Measurements from ENCODE around the gene MSI2. TPM values are rescaled to one million over a fixed set of nuclear protein-coding genes. Genes with fewer than 3 reads are reported as not detected.
"Not testable (repeated sequence)": the region's sequence is repeated elsewhere in the genome, so short reads cannot be mapped to it uniquely, and the experiment has no call there.

Gene MSI2
- total RNA-seq, 2 experiments from 2014 or later, result 113 to 114 TPM

GRCh38 chr17:57612202-57613071 lies 356.1 kb downstream of the MSI2 start:
- Mint-ChIP-seq H3K9me3 (no peaks in the 10 kb centered on the region), H3K4me1 (peaks cover 25% of the 10 kb centered on the region), H3K27me3 (no peaks in the 10 kb centered on the region), H3K4me3 (no peak overlapping the region), H3K36me3 (peaks cover 26% of the 10 kb centered on the region), H3K27ac (peak overlapping the region; percentile 74)
- DNase-seq (no peak), ATAC-seq (ENCODE audit: low read depth) (peak; percentile 66)
- POLR2A ChIA-PET, result interaction anchor here (1.3 to 2.1 kb wide), 2 partner anchors 9 to 12 kb away, joined by 3 to 9 read pairs; no protein-coding TSS in a partner anchor

- H3K4me3 Mint-ChIP-seq, result no peak overlapping the region
- H3K9me3 Mint-ChIP-seq, result no peaks in the 10 kb centered on the region
- ATAC-seq (ENCODE audit: low read depth) (no peak), DNase-seq (no peak)
- H3K27me3 Mint-ChIP-seq, result no peaks in the 10 kb centered on the region
- POLR2A ChIA-PET, result interaction anchor here (1.1 kb wide), 1 partner anchor 17 kb away, joined by 3 read pairs; no protein-coding TSS in a partner anchor
- H3K4me1 Mint-ChIP-seq, result peaks cover 14% of the 10 kb centered on the region
- H3K27ac Mint-ChIP-seq, result no peak overlapping the region
- H3K36me3 Mint-ChIP-seq, result peaks cover 35% of the 10 kb centered on the region
These were observed 358.4 kb downstream of the MSI2 start for GRCh38 chr17:57614742-57615141.

GRCh38 chr17:57615836-57616757 lies 359.8 kb downstream of the MSI2 start:
- POLR2A ChIA-PET, result no interaction called here
- peaks cover 38% of the 10 kb centered on the region for H3K36me3 Mint-ChIP-seq

GRCh38 chr17:57617218-57617617 lies 360.9 kb downstream of the MSI2 start:
- POLR2A ChIA-PET, result no interaction called here
- ATAC-seq (ENCODE audit: low read depth) (no peak), DNase-seq (no peak)
- Mint-ChIP-seq H3K4me1 (peaks cover 14% of the 10 kb centered on the region), H3K9me3 (no peaks in the 10 kb centered on the region), H3K36me3 (peaks cover 38% of the 10 kb centered on the region), H3K27ac (no peak overlapping the region), H3K4me3 (no peak overlapping the region), H3K27me3 (no peaks in the 10 kb centered on the region)

More at GRCh38 chr17:57615836-57616757, 359.8 kb downstream of the MSI2 start:
- H3K27ac Mint-ChIP-seq, result no peak overlapping the region
- H3K4me1 Mint-ChIP-seq, result peaks cover 14% of the 10 kb centered on the region
- ATAC-seq (ENCODE audit: low read depth) (no peak), DNase-seq (no peak)
- H3K27me3 Mint-ChIP-seq, result no peaks in the 10 kb centered on the region
- no peak overlapping the region for H3K4me3 Mint-ChIP-seq
- H3K9me3 Mint-ChIP-seq, result no peaks in the 10 kb centered on the region

GRCh38 chr17:57619061-57619937 lies 363.0 kb downstream of the MSI2 start:
- Mint-ChIP-seq H3K36me3 (peaks cover 35% of the 10 kb centered on the region), H3K9me3 (no peaks in the 10 kb centered on the region), H3K4me1 (peaks cover 16% of the 10 kb centered on the region), H3K27me3 (no peaks in the 10 kb centered on the region), H3K4me3 (no peak overlapping the region), H3K27ac (peak overlapping the region; percentile 40)
- ATAC-seq (ENCODE audit: low read depth) (no peak), DNase-seq (no peak)
- POLR2A ChIA-PET, result no interaction called here

- Mint-ChIP-seq H3K4me3 (no peak overlapping the region), H3K27ac (no peak overlapping the region), H3K36me3 (peaks cover 29% of the 10 kb centered on the region), H3K9me3 (no peaks in the 10 kb centered on the region), H3K27me3 (no peaks in the 10 kb centered on the region), H3K4me1 (peaks cover 20% of the 10 kb centered on the region)
- DNase-seq, result no peak
- POLR2A ChIA-PET, result no interaction called here
- no peak for ATAC-seq (ENCODE audit: low read depth)
These were observed 364.3 kb downstream of the MSI2 start for GRCh38 chr17:57620576-57620975.

GRCh38 chr17:57621791-57622190 lies 365.5 kb downstream of the MSI2 start:
- H3K27me3 Mint-ChIP-seq; DNase-seq; ATAC-seq (ENCODE audit: low read depth); H3K4me3 Mint-ChIP-seq; H3K9me3 Mint-ChIP-seq; H3K27ac Mint-ChIP-seq; POLR2A ChIA-PET: not testable (repeated sequence)
- Mint-ChIP-seq H3K36me3 (peaks cover 20% of the 10 kb centered on the region), H3K4me1 (peaks cover 20% of the 10 kb centered on the region)

GRCh38 chr17:57622306-57622682 lies 366.0 kb downstream of the MSI2 start:
- Mint-ChIP-seq H3K27ac (no peak overlapping the region), H3K4me1 (peaks cover 20% of the 10 kb centered on the region), H3K9me3 (no peaks in the 10 kb centered on the region), H3K36me3 (peaks cover 18% of the 10 kb centered on the region), H3K27me3 (no peaks in the 10 kb centered on the region), H3K4me3 (no peak overlapping the region)
- ATAC-seq (ENCODE audit: low read depth) (no peak), DNase-seq (no peak)
- POLR2A ChIA-PET, result no interaction called here

GRCh38 chr17:57622683-57623433 lies 366.5 kb downstream of the MSI2 start:
- no peak overlapping the region for H3K27ac Mint-ChIP-seq
- DNase-seq (no peak), ATAC-seq (ENCODE audit: low read depth) (no peak)
- POLR2A ChIA-PET, result no interaction called here
- H3K9me3 Mint-ChIP-seq, result no peaks in the 10 kb centered on the region
- H3K27me3 Mint-ChIP-seq, result no peaks in the 10 kb centered on the region
- no peak overlapping the region for H3K4me3 Mint-ChIP-seq
- H3K4me1 Mint-ChIP-seq, result peaks cover 20% of the 10 kb centered on the region
- peaks cover 19% of the 10 kb centered on the region for H3K36me3 Mint-ChIP-seq

- no peak for ATAC-seq (ENCODE audit: low read depth)
- no peak for DNase-seq
- peaks cover 20% of the 10 kb centered on the region for H3K36me3 Mint-ChIP-seq
- H3K27ac Mint-ChIP-seq, result no peak overlapping the region
- POLR2A ChIA-PET, result no interaction called here
- H3K27me3 Mint-ChIP-seq, result no peaks in the 10 kb centered on the region
- H3K4me3 Mint-ChIP-seq, result no peak overlapping the region
- peaks cover 20% of the 10 kb centered on the region for H3K4me1 Mint-ChIP-seq
- no peaks in the 10 kb centered on the region for H3K9me3 Mint-ChIP-seq
These were observed 367.3 kb downstream of the MSI2 start for GRCh38 chr17:57623620-57624019.

GRCh38 chr17:57624386-57624785 lies 368.1 kb downstream of the MSI2 start:
- Mint-ChIP-seq H3K4me1 (peaks cover 17% of the 10 kb centered on the region), H3K36me3 (peaks cover 14% of the 10 kb centered on the region), H3K9me3 (no peaks in the 10 kb centered on the region), H3K27me3 (no peaks in the 10 kb centered on the region), H3K27ac (peak overlapping the region; percentile 52), H3K4me3 (no peak overlapping the region)
- POLR2A ChIA-PET, result interaction anchor here (0.5 kb wide), 1 partner anchor 796 kb away, joined by 7 read pairs; no protein-coding TSS in a partner anchor
- ATAC-seq (ENCODE audit: low read depth), result no peak
- DNase-seq, result no peak

GRCh38 chr17:57625511-57625910 lies 369.2 kb downstream of the MSI2 start:
- H3K27ac Mint-ChIP-seq, result peak overlapping the region; percentile 13
- peaks cover 10% of the 10 kb centered on the region for H3K36me3 Mint-ChIP-seq
- no peaks in the 10 kb centered on the region for H3K9me3 Mint-ChIP-seq
- ATAC-seq (ENCODE audit: low read depth), result no peak
- no peaks in the 10 kb centered on the region for H3K27me3 Mint-ChIP-seq
- H3K4me1 Mint-ChIP-seq, result peaks cover 17% of the 10 kb centered on the region
- POLR2A ChIA-PET, result no interaction called here
- DNase-seq, result no peak
- no peak overlapping the region for H3K4me3 Mint-ChIP-seq
